K562 (cell line): ENCODE measurements around the gene ABCC1. TPM values are rescaled to one million over a fixed set of nuclear protein-coding genes. Genes with fewer than 3 reads are reported as not detected.
A peak's percentile ranks its signal among the peaks of the same experiment; 100 is the strongest.

Source experiments
- ARID2 ChIP-seq: fragments of 450-650 bp; IDR thresholded peaks from 2 replicates; pipeline ENCODE4 v1.6.1; 2017; ENCODE audit warnings: antibody characterized with exemption, mild to moderate bottlenecking
- ATF7 ChIP-seq: fragments of 450-650 bp; IDR thresholded peaks from 2 replicates; pipeline ENCODE4 v1.7.1; 2014; ENCODE audit warnings: mild to moderate bottlenecking, moderate library complexity
- CCNT2 ChIP-seq: IDR thresholded peaks from 2 replicates; pipeline ENCODE4 v1.6.1; 2011; ENCODE audit warnings: borderline replicate concordance, low read depth, mild to moderate bottlenecking, moderate library complexity, mixed read lengths, low read length; ENCODE audit not compliant: insufficient read length; ENCODE audit errors: extremely low read depth
- CEBPB ChIP-seq: fragments of 450-650 bp; IDR thresholded peaks from 2 replicates; pipeline ENCODE4 v1.6.1; 2016; ENCODE audit warnings: missing genetic modification characterization, missing compliant biosample characterization
- CHD4 ChIP-seq: fragments of 200-600 bp; sonication (generic); IDR thresholded peaks from 3 replicates; pipeline ENCODE4 v1.6.1; 2012; ENCODE audit warnings: low read depth, mild to moderate bottlenecking, mixed read lengths, low read length, inconsistent platforms; ENCODE audit not compliant: insufficient read depth, insufficient replicate concordance, poor library complexity, severe bottlenecking
- CTBP1 ChIP-seq: fragments of 450-650 bp; IDR thresholded peaks from 2 replicates; pipeline ENCODE4 v1.6.1; 2016; ENCODE audit warnings: borderline replicate concordance
- E2F1 ChIP-seq: sonication (generic); formaldehyde crosslinking; IDR thresholded peaks from 2 replicates; pipeline ENCODE4 v1.8.1; 2023; ENCODE audit warnings: mild to moderate bottlenecking, missing genetic modification reagents, moderate library complexity
- KLF6 ChIP-seq: fragments of 250-450 bp; sonication (Bioruptor Pico); IDR thresholded peaks from 2 replicates; pipeline ENCODE4 v1.4.0; 2020; ENCODE audit warnings: mild to moderate bottlenecking, moderate library complexity, borderline replicate concordance
- LEF1 ChIP-seq: fragments of 450-650 bp; IDR thresholded peaks from 2 replicates; pipeline ENCODE4 v1.6.1; 2016; ENCODE audit warnings: mild to moderate bottlenecking
- MAFF ChIP-seq: IDR thresholded peaks from 2 replicates; pipeline ENCODE4 v1.6.1; 2012; ENCODE audit warnings: low read length, improper control_type of control experiment
- MAZ ChIP-seq, 2 experiments: fragments of 450-650 bp in 1 of 2; sonication (generic) in 1 of 2; formaldehyde crosslinking; IDR thresholded peaks in 1 of 2; conservative IDR thresholded peaks in 1 of 2; 2 replicates each; pipeline versions ENCODE4 v1.4.0 to v1.5.0; 2020; ENCODE audit warnings: mild to moderate bottlenecking in 1 of 2, missing genetic modification reagents in 1 of 2
- MITF ChIP-seq: IDR thresholded peaks from 2 replicates; pipeline ENCODE4 v1.6.1; 2014; ENCODE audit warnings: antibody characterized with exemption
- PPARD ChIP-seq: fragments of 250-450 bp; sonication (Bioruptor Pico); IDR thresholded peaks from 2 replicates; pipeline ENCODE4 v1.8.0; 2022; ENCODE audit warnings: inconsistent platforms, mild to moderate bottlenecking, moderate library complexity
- RBM22 ChIP-seq: fragments of 200-400 bp; formaldehyde crosslinking; IDR thresholded peaks from 2 replicates; pipeline ENCODE4 v1.6.1; 2018; ENCODE audit warnings: low read length, low read depth; ENCODE audit not compliant: poor library complexity, severe bottlenecking
- RUNX1 ChIP-seq: sonication (generic); IDR thresholded peaks from 2 replicates; pipeline ENCODE4 v1.6.1; 2016; ENCODE audit warnings: antibody characterized with exemption, low read depth
- SETDB1 ChIP-seq: IDR thresholded peaks from one replicate; pipeline ENCODE4 v1.6.1; 2012; ENCODE audit warnings: low read length, control low read depth, inconsistent platforms
- SIN3A ChIP-seq, 2 experiments: fragments of 150-350 bp in 1 of 2; IDR thresholded peaks; 2 replicates each; pipeline ENCODE4 v1.6.1; 2011 to 2016; ENCODE audit warnings: borderline replicate concordance in 2 of 2, low read depth in 2 of 2, low read length in 2 of 2, mild to moderate bottlenecking in 2 of 2, moderate library complexity in 2 of 2; ENCODE audit not compliant: control insufficient read depth in 1 of 2
- ZBTB17 ChIP-seq: fragments of 450-650 bp; formaldehyde crosslinking; IDR thresholded peaks from 2 replicates; pipeline ENCODE4 v1.4.0; 2020; ENCODE audit warnings: mild to moderate bottlenecking
- ZNF76 ChIP-seq: fragments of 250-450 bp; sonication (Bioruptor Pico); IDR thresholded peaks from 2 replicates; pipeline ENCODE4 v1.4.0; 2020; ENCODE audit warnings: mild to moderate bottlenecking, moderate library complexity, borderline replicate concordance
- polyA plus RNA-seq, 8 experiments: library from polyadenylated mRNA; depleted of rRNA in 4 of 8; stranded (reverse) in 5 of 8; unstranded in 3 of 8; fragments of >200 nt; fragmentation: Nextera tagmentation in 2 of 8; fragmentation: Illumina TruSeq in 1 of 8; extraction: Ambion mirVana in 2 of 8; extraction: Trizol in 1 of 8; gene quantifications; 2 replicates each; pipeline versions ENCODE4 v1.2.1 to v1.2.3, GENCODE V29; 2011 to 2014; ENCODE audit warnings: inconsistent platforms in 1 of 8, missing spikeins in 1 of 8
- total RNA-seq, 7 experiments: library from RNA; depleted of rRNA in 6 of 7; stranded (reverse); fragments of >200 nt in 6 of 7; fragmentation: Illumina TruSeq in 2 of 7; extraction: Trizol in 2 of 7; gene quantifications; 2 replicates each; pipeline versions ENCODE4 v1.2.1 to v1.2.3, GENCODE V29; 2011 to 2021; ENCODE audit warnings: low replicate concordance in 1 of 7
- TF ChIP-seq, protein P1 (sequence below), 2 experiments: IDR thresholded peaks; 2 replicates each; pipeline ENCODE4 v1.6.1; 2011; ENCODE audit warnings: borderline replicate concordance in 1 of 2, control low read depth in 1 of 2, low read depth in 1 of 2, low read length in 1 of 2, mild to moderate bottlenecking in 1 of 2, mixed read lengths in 1 of 2, moderate library complexity in 1 of 2; ENCODE audit not compliant: insufficient read depth in 1 of 2, insufficient read length in 1 of 2, poor library complexity in 1 of 2, severe bottlenecking in 1 of 2; ENCODE audit errors: extremely low read depth in 1 of 2
- TF ChIP-seq, protein P2 (sequence below): fragments of 450-650 bp; formaldehyde crosslinking; IDR thresholded peaks from 2 replicates; pipeline ENCODE4 v1.4.0; 2020; ENCODE audit warnings: mild to moderate bottlenecking, mixed read lengths

The ABCC1 gene
- total and polyA plus RNA-seq, 9 of the 15 experiments (the other 6 are each of a cell fraction or from before 2014, with no cell fraction given): 3.9 to 41.6 (median 10.0) TPM

- TF ChIP-seq E2F1 (CRISPR knock-in tag) (no peak), RUNX1 (no peak), MITF (peak; percentile 32; the same call in 1 of the 2 replicates), RBM22 (no peak), PPARD (CRISPR knock-in tag) (no peak), LEF1 (peak; percentile 60), CEBPB (tag) (peak; percentile 36; the same call in 1 of the 2 replicates), MAZ (CRISPR knock-in tag; conservative IDR thresholded peaks at IDR 0.05 in 1 of 2, IDR thresholded peaks at IDR 0.05 in 1 of 2) (peak in 1 of 2 experiments; percentile 63; a peak in 2 of 4 replicates), ARID2 (no peak), ZNF76 (CRISPR knock-in tag) (no peak), ATF7 (peak; percentile 87; the same call in 1 of the 2 replicates), CCNT2 (peak; percentile 36), MAFF (no peak), SETDB1 (no peak), CHD4 (no peak), SIN3A (IDR thresholded peaks at IDR 0.05; ENCODE audit: borderline replicate concordance in 2 of 2, control insufficient read depth in 1 of 2, low read depth in 2 of 2, low read length in 2 of 2) (no peak), CTBP1 (no peak), ZBTB17 (CRISPR knock-in tag) (0 out of 2 replicates have a peak, but pooled peaks have one; percentile 53), KLF6 (CRISPR knock-in tag) (0 out of 2 replicates have a peak, but pooled peaks have one; percentile 10)
- TF ChIP-seq, protein P1, sequence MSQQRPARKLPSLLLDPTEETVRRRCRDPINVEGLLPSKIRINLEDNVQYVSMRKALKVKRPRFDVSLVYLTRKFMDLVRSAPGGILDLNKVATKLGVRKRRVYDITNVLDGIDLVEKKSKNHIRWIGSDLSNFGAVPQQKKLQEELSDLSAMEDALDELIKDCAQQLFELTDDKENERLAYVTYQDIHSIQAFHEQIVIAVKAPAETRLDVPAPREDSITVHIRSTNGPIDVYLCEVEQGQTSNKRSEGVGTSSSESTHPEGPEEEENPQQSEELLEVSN (IDR thresholded peaks at IDR 0.05; ENCODE audit: borderline replicate concordance in 1 of 2, extremely low read depth in 1 of 2, insufficient read depth in 1 of 2, insufficient read length in 1 of 2, low read depth in 1 of 2, low read length in 1 of 2, poor library complexity in 1 of 2, severe bottlenecking in 1 of 2): no peak
- TF ChIP-seq, protein P2, sequence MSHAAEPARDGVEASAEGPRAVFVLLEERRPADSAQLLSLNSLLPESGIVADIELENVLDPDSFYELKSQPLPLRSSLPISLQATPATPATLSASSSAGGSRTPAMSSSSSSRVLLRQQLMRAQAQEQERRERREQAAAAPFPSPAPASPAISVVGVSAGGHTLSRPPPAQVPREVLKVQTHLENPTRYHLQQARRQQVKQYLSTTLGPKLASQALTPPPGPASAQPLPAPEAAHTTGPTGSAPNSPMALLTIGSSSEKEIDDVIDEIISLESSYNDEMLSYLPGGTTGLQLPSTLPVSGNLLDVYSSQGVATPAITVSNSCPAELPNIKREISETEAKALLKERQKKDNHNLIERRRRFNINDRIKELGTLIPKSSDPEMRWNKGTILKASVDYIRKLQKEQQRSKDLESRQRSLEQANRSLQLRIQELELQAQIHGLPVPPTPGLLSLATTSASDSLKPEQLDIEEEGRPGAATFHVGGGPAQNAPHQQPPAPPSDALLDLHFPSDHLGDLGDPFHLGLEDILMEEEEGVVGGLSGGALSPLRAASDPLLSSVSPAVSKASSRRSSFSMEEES (CRISPR knock-in tag): no peak
Measured at GRCh38 chr16:16120382-16121184, 171.2 kb downstream of the ABCC1 start (continued).
